ENCODE measurements around the gene ETV2. TPM values are rescaled to one million over a fixed set of nuclear protein-coding genes. Genes with fewer than 3 reads are reported as not detected.

Gene ETV2
- total and polyA plus RNA-seq, 4 donors = 0.17 to 1.8 (median 1.1) TPM

DNA sequence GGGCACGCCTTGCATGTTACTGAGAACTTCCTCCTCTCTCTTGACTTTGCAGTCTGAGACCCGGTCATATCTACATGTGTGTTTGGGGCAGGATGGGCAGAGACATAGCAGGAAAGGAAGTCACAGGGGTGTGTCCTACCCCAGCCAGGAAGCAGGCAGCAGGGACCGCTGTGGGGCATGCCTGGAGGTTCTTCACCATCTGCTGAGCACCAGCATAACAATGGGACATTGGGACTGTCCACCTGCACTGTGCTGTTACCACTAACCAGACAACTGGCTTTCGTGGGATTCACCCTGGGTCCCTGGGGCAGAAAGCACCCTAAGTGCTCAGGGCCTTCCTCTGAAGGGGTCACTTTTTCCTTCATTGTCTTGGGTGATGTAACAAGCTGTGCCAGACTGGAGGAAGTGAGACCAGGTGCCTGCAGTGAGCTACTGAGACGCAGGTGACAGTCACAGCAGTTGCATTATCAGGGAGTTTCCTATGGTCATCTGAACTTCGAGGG is 31.6 kb upstream of the ETV2 start:
- Histone ChIP-seq H3K27ac (ENCODE audit: low read depth in 1 of 2, low read length in 2 of 2) (no peak overlapping the region), H3K9me3 (ENCODE audit: control insufficient read depth in 4 of 4, low read length in 3 of 4) (peaks cover 0 to 2% (median 0%) of the 10 kb centered on the region in 4 donors), H3K4me3 (ENCODE audit: low read depth in 1 of 3, low read length in 3 of 3) (no peak overlapping the region), H3K4me1 (ENCODE audit: control insufficient read depth in 4 of 4, insufficient read depth in 4 of 4, low read length in 3 of 4) (peaks cover 0 to 13% (median 9%) of the 10 kb centered on the region in 4 donors), H3K27me3 (ENCODE audit: control insufficient read depth in 4 of 4, insufficient read depth in 4 of 4, low read length in 3 of 4) (no peaks in the 10 kb centered on the region), H3K36me3 (ENCODE audit: control insufficient read depth in 4 of 4, insufficient read depth in 3 of 4, low read depth in 1 of 4, low read length in 3 of 4) (no peaks in the 10 kb centered on the region), H3K9ac (ENCODE audit: low read depth in 1 of 2, low read length in 2 of 2) (no peak overlapping the region)
- TF ChIP-seq NR2F2 (IDR thresholded peaks at IDR 0.05) (no peak), SP1 (IDR thresholded peaks at IDR 0.05) (no peak), HNF4A (conservative IDR thresholded peaks at IDR 0.05) (no peak), HNF4G (IDR thresholded peaks at IDR 0.05) (no peak), ATF3 (IDR thresholded peaks at IDR 0.05) (no peak), GABPA (IDR thresholded peaks at IDR 0.05 in 1 of 2, conservative IDR thresholded peaks at IDR 0.05 in 1 of 2) (no peak), RXRA (IDR thresholded peaks at IDR 0.05) (no peak), EGR1 (IDR thresholded peaks at IDR 0.05; ENCODE audit: low read depth in 2 of 2) (no peak), RAD21 (IDR thresholded peaks at IDR 0.05) (no peak), FOXA2 (IDR thresholded peaks at IDR 0.05) (no peak), TAF1 (conservative IDR thresholded peaks at IDR 0.05) (no peak), FOXA1 (IDR thresholded peaks at IDR 0.05) (no peak), YY1 (IDR thresholded peaks at IDR 0.05) (no peak), JUND (IDR thresholded peaks at IDR 0.05) (no peak), REST (IDR thresholded peaks at IDR 0.05) (no peak)
- TF ChIP-seq, protein P1, sequence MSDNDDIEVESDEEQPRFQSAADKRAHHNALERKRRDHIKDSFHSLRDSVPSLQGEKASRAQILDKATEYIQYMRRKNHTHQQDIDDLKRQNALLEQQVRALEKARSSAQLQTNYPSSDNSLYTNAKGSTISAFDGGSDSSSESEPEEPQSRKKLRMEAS (IDR thresholded peaks at IDR 0.05) = no peak
- TF ChIP-seq, protein P2, sequence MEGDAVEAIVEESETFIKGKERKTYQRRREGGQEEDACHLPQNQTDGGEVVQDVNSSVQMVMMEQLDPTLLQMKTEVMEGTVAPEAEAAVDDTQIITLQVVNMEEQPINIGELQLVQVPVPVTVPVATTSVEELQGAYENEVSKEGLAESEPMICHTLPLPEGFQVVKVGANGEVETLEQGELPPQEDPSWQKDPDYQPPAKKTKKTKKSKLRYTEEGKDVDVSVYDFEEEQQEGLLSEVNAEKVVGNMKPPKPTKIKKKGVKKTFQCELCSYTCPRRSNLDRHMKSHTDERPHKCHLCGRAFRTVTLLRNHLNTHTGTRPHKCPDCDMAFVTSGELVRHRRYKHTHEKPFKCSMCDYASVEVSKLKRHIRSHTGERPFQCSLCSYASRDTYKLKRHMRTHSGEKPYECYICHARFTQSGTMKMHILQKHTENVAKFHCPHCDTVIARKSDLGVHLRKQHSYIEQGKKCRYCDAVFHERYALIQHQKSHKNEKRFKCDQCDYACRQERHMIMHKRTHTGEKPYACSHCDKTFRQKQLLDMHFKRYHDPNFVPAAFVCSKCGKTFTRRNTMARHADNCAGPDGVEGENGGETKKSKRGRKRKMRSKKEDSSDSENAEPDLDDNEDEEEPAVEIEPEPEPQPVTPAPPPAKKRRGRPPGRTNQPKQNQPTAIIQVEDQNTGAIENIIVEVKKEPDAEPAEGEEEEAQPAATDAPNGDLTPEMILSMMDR (IDR thresholded peaks at IDR 0.05; ENCODE audit: low read depth, low read length, missing input control) = no peak
- TF ChIP-seq, protein P3, sequence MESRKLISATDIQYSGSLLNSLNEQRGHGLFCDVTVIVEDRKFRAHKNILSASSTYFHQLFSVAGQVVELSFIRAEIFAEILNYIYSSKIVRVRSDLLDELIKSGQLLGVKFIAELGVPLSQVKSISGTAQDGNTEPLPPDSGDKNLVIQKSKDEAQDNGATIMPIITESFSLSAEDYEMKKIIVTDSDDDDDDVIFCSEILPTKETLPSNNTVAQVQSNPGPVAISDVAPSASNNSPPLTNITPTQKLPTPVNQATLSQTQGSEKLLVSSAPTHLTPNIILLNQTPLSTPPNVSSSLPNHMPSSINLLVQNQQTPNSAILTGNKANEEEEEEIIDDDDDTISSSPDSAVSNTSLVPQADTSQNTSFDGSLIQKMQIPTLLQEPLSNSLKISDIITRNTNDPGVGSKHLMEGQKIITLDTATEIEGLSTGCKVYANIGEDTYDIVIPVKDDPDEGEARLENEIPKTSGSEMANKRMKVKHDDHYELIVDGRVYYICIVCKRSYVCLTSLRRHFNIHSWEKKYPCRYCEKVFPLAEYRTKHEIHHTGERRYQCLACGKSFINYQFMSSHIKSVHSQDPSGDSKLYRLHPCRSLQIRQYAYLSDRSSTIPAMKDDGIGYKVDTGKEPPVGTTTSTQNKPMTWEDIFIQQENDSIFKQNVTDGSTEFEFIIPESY (IDR thresholded peaks at IDR 0.05) = no peak
- DNase-seq (ENCODE audit: low spot score) = no peak
- 67% methylated on average over 6 of the region's 6 CpGs for WGBS

All from liver (tissue), 9 donors.